Neural cell (in vitro differentiated cells): ENCODE measurements around the gene ZCCHC10.

Experiments used
- EP300 ChIP-seq: fragments of 450-650 bp; conservative IDR thresholded peaks from 2 replicates; pipeline ENCODE4 v1.6.1; 2014; ENCODE audit warnings: antibody characterized with exemption, mild to moderate bottlenecking, moderate library complexity; ENCODE audit not compliant: poor library complexity, severe bottlenecking
- EZH2 ChIP-seq: fragments of 200-600, 300-800 bp; shearing (Covaris generic), sonication (generic); IDR thresholded peaks from 2 replicates; pipeline ENCODE4 v1.6.1; 2014; ENCODE audit warnings: antibody characterized with exemption, low read length, borderline replicate concordance, mild to moderate bottlenecking; ENCODE audit not compliant: insufficient read depth, poor library complexity, severe bottlenecking
- POLR2AphosphoS5 ChIP-seq: IDR thresholded peaks from 2 replicates; pipeline ENCODE4 v1.6.1; 2012
- TAF1 ChIP-seq: IDR thresholded peaks from 2 replicates; pipeline ENCODE4 v1.6.1; 2012; ENCODE audit warnings: low read depth
- TF ChIP-seq, protein P1 (sequence below): fragments of 450-650 bp; IDR thresholded peaks from 2 replicates; pipeline ENCODE4 v1.5.1; 2014; ENCODE audit warnings: antibody characterized with exemption, mild to moderate bottlenecking, moderate library complexity; ENCODE audit not compliant: poor library complexity, severe bottlenecking

DNA sequence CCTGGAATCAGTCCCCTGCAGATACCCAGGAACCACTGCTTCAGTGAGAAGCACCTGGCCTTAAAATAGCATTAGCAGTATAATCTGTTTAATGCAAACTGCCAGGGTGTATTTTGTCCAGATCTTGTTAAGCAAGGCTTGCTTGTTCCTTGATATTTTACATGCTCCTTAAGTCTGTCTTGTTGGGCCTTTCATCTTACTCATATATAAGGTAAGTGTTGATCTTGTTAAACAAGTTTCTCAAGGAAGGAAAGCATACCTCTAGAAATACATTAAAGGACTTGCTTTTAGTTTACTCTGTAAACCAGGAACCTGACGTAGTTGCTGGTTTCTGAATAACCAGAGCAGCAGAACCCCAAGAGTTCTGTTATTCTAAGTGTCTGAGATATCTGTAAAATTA lies 39.1 kb upstream of the ZCCHC10 start:
- TF ChIP-seq, protein P1, sequence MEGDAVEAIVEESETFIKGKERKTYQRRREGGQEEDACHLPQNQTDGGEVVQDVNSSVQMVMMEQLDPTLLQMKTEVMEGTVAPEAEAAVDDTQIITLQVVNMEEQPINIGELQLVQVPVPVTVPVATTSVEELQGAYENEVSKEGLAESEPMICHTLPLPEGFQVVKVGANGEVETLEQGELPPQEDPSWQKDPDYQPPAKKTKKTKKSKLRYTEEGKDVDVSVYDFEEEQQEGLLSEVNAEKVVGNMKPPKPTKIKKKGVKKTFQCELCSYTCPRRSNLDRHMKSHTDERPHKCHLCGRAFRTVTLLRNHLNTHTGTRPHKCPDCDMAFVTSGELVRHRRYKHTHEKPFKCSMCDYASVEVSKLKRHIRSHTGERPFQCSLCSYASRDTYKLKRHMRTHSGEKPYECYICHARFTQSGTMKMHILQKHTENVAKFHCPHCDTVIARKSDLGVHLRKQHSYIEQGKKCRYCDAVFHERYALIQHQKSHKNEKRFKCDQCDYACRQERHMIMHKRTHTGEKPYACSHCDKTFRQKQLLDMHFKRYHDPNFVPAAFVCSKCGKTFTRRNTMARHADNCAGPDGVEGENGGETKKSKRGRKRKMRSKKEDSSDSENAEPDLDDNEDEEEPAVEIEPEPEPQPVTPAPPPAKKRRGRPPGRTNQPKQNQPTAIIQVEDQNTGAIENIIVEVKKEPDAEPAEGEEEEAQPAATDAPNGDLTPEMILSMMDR = no peak
- TF ChIP-seq POLR2AphosphoS5 = no peak
- no peak for TF ChIP-seq EP300
- no peak for TF ChIP-seq EZH2
- TF ChIP-seq TAF1 = no peak
